Heart left ventricle (tissue), 16 donors: ENCODE results near the gene TNRC6B. TPM values are rescaled to one million over a fixed set of nuclear protein-coding genes. Genes with fewer than 3 reads are reported as not detected.

Source experiments
- ATAC-seq, 4 donors: fragments of 200-7000 bp; cut with Tn5 transposase; one replicate each; pipeline ENCODE4 v1.9.1; 2020 to 2022; ENCODE audit warnings: moderate library complexity in 4 of 4, mild to moderate bottlenecking in 3 of 4, moderate number of reproducible peaks in 1 of 4
- DNase-seq, 5 donors: peaks; one replicate each; pipeline ENCODE4 v3.0.0-alpha.2; 2020
- H3K27ac ChIP-seq, 12 donors: fragments of 200-600 bp; sonication (generic) in 4 of 12; one replicate each; pipeline versions ENCODE4 v1.5.0 to v1.8.0; 2016 to 2022; ENCODE audit warnings: mild to moderate bottlenecking in 2 of 12
- H3K27me3 ChIP-seq, 9 donors: fragments of 200-600 bp; sonication (generic) in 2 of 9; one replicate each; pipeline versions ENCODE4 v1.5.1 to v1.8.0; 2016 to 2022; ENCODE audit warnings: mild to moderate bottlenecking in 3 of 9
- H3K36me3 ChIP-seq, 9 donors: fragments of 200-600 bp; sonication (generic) in 2 of 9; one replicate each; pipeline versions ENCODE4 v1.5.0 to v1.8.0; 2018 to 2022; ENCODE audit warnings: mild to moderate bottlenecking in 2 of 9
- H3K4me1 ChIP-seq, 12 donors: fragments of 200-600 bp; sonication (generic) in 4 of 12; one replicate each; pipeline versions ENCODE4 v1.5.0 to v1.8.0; 2016 to 2022; ENCODE audit warnings: mild to moderate bottlenecking in 3 of 12
- H3K4me3 ChIP-seq, 12 donors: fragments of 200-600 bp; sonication (generic) in 4 of 12; one replicate each; pipeline versions ENCODE4 v1.5.0 to v1.8.0; 2017 to 2022; ENCODE audit warnings: mild to moderate bottlenecking in 9 of 12, moderate library complexity in 4 of 12
- H3K9me3 ChIP-seq, 12 donors: fragments of 200-600 bp; sonication (generic) in 4 of 12; one replicate each; pipeline versions ENCODE4 v1.5.0 to v1.8.0; 2016 to 2022; ENCODE audit warnings: mild to moderate bottlenecking in 1 of 12
- POLR2A ChIP-seq, 2 donors: fragments of 450-650 bp; IDR thresholded peaks; one replicate each; pipeline ENCODE4 v1.6.1; 2017; ENCODE audit warnings: antibody characterized with exemption in 2 of 2, mild to moderate bottlenecking in 2 of 2, moderate library complexity in 2 of 2
- WGBS, 4 donors: extraction: QIAGEN DNeasy Blood & Tissue Kit in 2 of 4; methylation state at CpG; one replicate each; pipeline versions ENCODE4 v1.1.5 to v1.1.7; 2013 to 2018; 5-methylcytosine and 5-hydroxymethylcytosine counted together
- intact Hi-C, 10 donors: fragments of 100-400 bp; cut with DNase I; formaldehyde crosslinking; loops; one replicate each; pipeline versions ENCODE4 v1.11.1 to v1.14.2; 2022
- long read RNA-seq, 3 donors: library from polyadenylated mRNA; unstranded; transcript quantifications; one replicate each; pipeline ENCODE4 v2.0.0, GENCODE V29; 2020 to 2021
- polyA plus RNA-seq, 2 donors: library from polyadenylated mRNA; stranded (reverse); fragments of 200-250 nt; gene quantifications; one replicate each; pipeline ENCODE4 v1.2.3, GENCODE V29; 2013
- total RNA-seq, 9 donors: library from RNA; depleted of rRNA in 2 of 9; stranded (reverse); fragments of >200 nt in 2 of 9; fragmentation: NEBNext Ultra II Directional in 3 of 9; extraction: Animal tissue kit (Norgen Biotek cat#: 25700) in 3 of 9; gene quantifications; one replicate each; pipeline versions ENCODE4 v1.1.0 to v1.2.4, GENCODE V29; 2016 to 2023
- TF ChIP-seq, protein P1 (sequence below), 12 donors: fragments of 200-600 bp; sonication (generic) in 4 of 12; IDR thresholded peaks; one replicate each; pipeline versions ENCODE4 v1.5.0 to v1.8.0; 2018 to 2022; ENCODE audit warnings: antibody characterized with exemption in 12 of 12, mild to moderate bottlenecking in 5 of 12
- donor health status: ischemic (EF 13 %, LVEDD 7.1; RV severe dilation, severe dysfunction).
- donor health status: healthy with polysubstance abuse.
- donor health status: DM: no; HTN: yes; CAD: no.
- donor health status: DM: no; HTN: no; CAD: no.
- donor health status: ischemic (EF 25% LVEDD 6.9; RV normal size, moderate dysfunction).
- donor health status: ischemic (EF 25% LVEDD 5.7; RV mildly dilated, moderate dysfunction).
- donor health status: healthy.
- donor health status: DM: yes; HTN: yes; CAD: no.
- donor health status: ischemic (EF 35%, LVEDD 5.7; RV mildly dilated, moderate dysfunction).
- donor health status: nonischemic (EF 11% LVEDD 7.7; RV severe dilation, severe dysfunction).
- donor health status: DM: yes; HTN: yes; CAD: no.
- donor health status: PGD.
- donor health status: ischemic (EF 29% LVEDD 5.4; RV normal size, mild dysfunction).
- donor health status: nonischemic (EF 23%, LVEDD 6.1; RV moderate dilation, normal function).

TNRC6B gene, protein sequence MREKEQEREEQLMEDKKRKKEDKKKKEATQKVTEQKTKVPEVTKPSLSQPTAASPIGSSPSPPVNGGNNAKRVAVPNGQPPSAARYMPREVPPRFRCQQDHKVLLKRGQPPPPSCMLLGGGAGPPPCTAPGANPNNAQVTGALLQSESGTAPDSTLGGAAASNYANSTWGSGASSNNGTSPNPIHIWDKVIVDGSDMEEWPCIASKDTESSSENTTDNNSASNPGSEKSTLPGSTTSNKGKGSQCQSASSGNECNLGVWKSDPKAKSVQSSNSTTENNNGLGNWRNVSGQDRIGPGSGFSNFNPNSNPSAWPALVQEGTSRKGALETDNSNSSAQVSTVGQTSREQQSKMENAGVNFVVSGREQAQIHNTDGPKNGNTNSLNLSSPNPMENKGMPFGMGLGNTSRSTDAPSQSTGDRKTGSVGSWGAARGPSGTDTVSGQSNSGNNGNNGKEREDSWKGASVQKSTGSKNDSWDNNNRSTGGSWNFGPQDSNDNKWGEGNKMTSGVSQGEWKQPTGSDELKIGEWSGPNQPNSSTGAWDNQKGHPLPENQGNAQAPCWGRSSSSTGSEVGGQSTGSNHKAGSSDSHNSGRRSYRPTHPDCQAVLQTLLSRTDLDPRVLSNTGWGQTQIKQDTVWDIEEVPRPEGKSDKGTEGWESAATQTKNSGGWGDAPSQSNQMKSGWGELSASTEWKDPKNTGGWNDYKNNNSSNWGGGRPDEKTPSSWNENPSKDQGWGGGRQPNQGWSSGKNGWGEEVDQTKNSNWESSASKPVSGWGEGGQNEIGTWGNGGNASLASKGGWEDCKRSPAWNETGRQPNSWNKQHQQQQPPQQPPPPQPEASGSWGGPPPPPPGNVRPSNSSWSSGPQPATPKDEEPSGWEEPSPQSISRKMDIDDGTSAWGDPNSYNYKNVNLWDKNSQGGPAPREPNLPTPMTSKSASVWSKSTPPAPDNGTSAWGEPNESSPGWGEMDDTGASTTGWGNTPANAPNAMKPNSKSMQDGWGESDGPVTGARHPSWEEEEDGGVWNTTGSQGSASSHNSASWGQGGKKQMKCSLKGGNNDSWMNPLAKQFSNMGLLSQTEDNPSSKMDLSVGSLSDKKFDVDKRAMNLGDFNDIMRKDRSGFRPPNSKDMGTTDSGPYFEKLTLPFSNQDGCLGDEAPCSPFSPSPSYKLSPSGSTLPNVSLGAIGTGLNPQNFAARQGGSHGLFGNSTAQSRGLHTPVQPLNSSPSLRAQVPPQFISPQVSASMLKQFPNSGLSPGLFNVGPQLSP (N-terminal part only)
- total RNA-seq (10 to 100 TPM; 32.7 to 62.4 (median 41.1) TPM), polyA plus RNA-seq (10 to 100 TPM; 13.2 to 18.3 TPM)
- long read RNA-seq, donor 1, partial matches to known transcripts: 14 of 23 reads
- long read RNA-seq, donor 1, other reads (novel, unspliced or antisense): 9 of 23 reads
- long read RNA-seq, donor 2, full-length matches to known transcripts: 1 of 36 reads
- long read RNA-seq, donor 2, partial matches to known transcripts: 22 of 36 reads
- long read RNA-seq, donor 2, other reads (novel, unspliced or antisense): 13 of 36 reads
- long read RNA-seq, donor 3, full-length matches to known transcripts: 1 of 17 reads
- long read RNA-seq, donor 3, partial matches to known transcripts: 7 of 17 reads
- long read RNA-seq, donor 3, other reads (novel, unspliced or antisense): 9 of 17 reads

GRCh38 chr22:40177738-40178416 is at the start of gene TNRC6B:
TSS of gene TNRC6B (plus strand) at chr22:40177925. CDS start at chr22:40178136, 211 bp downstream.
- TF ChIP-seq POLR2A (IDR thresholded peaks at IDR 0.05): peak; percentile 85 to 95
- TF ChIP-seq, protein P1, sequence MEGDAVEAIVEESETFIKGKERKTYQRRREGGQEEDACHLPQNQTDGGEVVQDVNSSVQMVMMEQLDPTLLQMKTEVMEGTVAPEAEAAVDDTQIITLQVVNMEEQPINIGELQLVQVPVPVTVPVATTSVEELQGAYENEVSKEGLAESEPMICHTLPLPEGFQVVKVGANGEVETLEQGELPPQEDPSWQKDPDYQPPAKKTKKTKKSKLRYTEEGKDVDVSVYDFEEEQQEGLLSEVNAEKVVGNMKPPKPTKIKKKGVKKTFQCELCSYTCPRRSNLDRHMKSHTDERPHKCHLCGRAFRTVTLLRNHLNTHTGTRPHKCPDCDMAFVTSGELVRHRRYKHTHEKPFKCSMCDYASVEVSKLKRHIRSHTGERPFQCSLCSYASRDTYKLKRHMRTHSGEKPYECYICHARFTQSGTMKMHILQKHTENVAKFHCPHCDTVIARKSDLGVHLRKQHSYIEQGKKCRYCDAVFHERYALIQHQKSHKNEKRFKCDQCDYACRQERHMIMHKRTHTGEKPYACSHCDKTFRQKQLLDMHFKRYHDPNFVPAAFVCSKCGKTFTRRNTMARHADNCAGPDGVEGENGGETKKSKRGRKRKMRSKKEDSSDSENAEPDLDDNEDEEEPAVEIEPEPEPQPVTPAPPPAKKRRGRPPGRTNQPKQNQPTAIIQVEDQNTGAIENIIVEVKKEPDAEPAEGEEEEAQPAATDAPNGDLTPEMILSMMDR (IDR thresholded peaks at IDR 0.05): no peak
- DNase-seq (peak in 4 of 5 donors; percentile 69 to 89 (median 82)), ATAC-seq (peak; percentile 97 to 98 (median 98))
- H3K27me3 ChIP-seq: no peaks in the 10 kb centered on the region
- no peaks in the 10 kb centered on the region for H3K9me3 ChIP-seq
- WGBS, 4 donors: 0 to 1% (median 0%) methylated on average over 10 of the region's 10 CpGs
- peaks cover 11 to 66% (median 56%) of the 10 kb centered on the region in 12 donors for H3K4me1 ChIP-seq
- peak within 1 kb of the TSS; percentile 57 to 88 (median 70) for H3K4me3 ChIP-seq
- no peaks in the 10 kb centered on the region for H3K36me3 ChIP-seq
- intact Hi-C loops: loop anchor here in 8 of 10 donors (2.0 to 10.0 kb wide), 7 partner anchors 97 to 167 kb away; partner anchors contain the start of gene ADSL (in 1 of the 8)
- H3K27ac ChIP-seq: peak within 1 kb of the TSS; percentile 67 to 96 (median 82)

GRCh38 chr22:40128989-40129388 is 48.7 kb upstream of the TNRC6B start:
- intact Hi-C loops: no loop called here
- DNase-seq (peak in 1 of 5 donors; percentile 24), ATAC-seq (peak; percentile 47 to 88 (median 66))
- Histone ChIP-seq H3K27ac (peak overlapping the region in 1 of 12 donors; percentile 8), H3K27me3 (no peaks in the 10 kb centered on the region), H3K36me3 (peaks cover 0 to 46% (median 13%) of the 10 kb centered on the region in 9 donors), H3K4me1 (peaks cover 0 to 14% (median 2%) of the 10 kb centered on the region in 12 donors), H3K9me3 (no peaks in the 10 kb centered on the region), H3K4me3 (no peak overlapping the region)
- WGBS, 4 donors: 44 to 61% (median 48%) methylated on average over 4 of the region's 4 CpGs
- TF ChIP-seq POLR2A (IDR thresholded peaks at IDR 0.05): no peak
- TF ChIP-seq, protein P1 (IDR thresholded peaks at IDR 0.05): no peak

GRCh38 chr22:40137132-40137531 is 40.6 kb upstream of the TNRC6B start:
- WGBS, 4 donors: 91 to 96% (median 92%) methylated on average over 4 of the region's 4 CpGs
- Histone ChIP-seq H3K4me1 (no peaks in the 10 kb centered on the region), H3K9me3 (no peaks in the 10 kb centered on the region), H3K4me3 (no peak overlapping the region), H3K36me3 (peaks cover 0 to 56% (median 4%) of the 10 kb centered on the region in 9 donors), H3K27ac (no peak overlapping the region), H3K27me3 (no peaks in the 10 kb centered on the region)
- ATAC-seq (no peak), DNase-seq (no peak)
- intact Hi-C loops: no loop called here
- TF ChIP-seq, protein P1 (IDR thresholded peaks at IDR 0.05): no peak
- TF ChIP-seq POLR2A (IDR thresholded peaks at IDR 0.05): no peak
